ENCODE data around the gene CD79B. TPM values are rescaled to one million over a fixed set of nuclear protein-coding genes. Genes with fewer than 3 reads are reported as not detected.
"Not testable (repeated sequence)": the region's sequence is repeated elsewhere in the genome, so short reads cannot be mapped to it uniquely, and the experiment has no call there.

CD79B gene
- total RNA-seq, 2 donors from 2014 or later = 0.35 to 0.44 TPM

- not testable (repeated sequence) for H3K9ac ChIP-seq (ENCODE audit: extremely low read depth, low read length, poor library complexity, severe bottlenecking); H3K27ac ChIP-seq (ENCODE audit: low read depth, low read length); H3K9me3 Mint-ChIP-seq; H3K9me3 ChIP-seq (ENCODE audit: control insufficient read depth, low read length); H3K36me3 Mint-ChIP-seq (ENCODE audit: low read depth); H3K4me1 ChIP-seq (ENCODE audit: control insufficient read depth, insufficient read depth, low read length); H3K36me3 ChIP-seq (ENCODE audit: control insufficient read depth, insufficient read depth, low read length); H3K4me3 ChIP-seq (ENCODE audit: low read length); H3K27me3 ChIP-seq (ENCODE audit: control insufficient read depth, insufficient read depth, low read length, poor library complexity, severe bottlenecking)
- 57 to 74% methylated on average over 6 to 11 of the region's 11 CpGs for WGBS, 2 experiments (ENCODE audit: insufficient coverage in 1 of 2, insufficient read length in 1 of 2)
- peak; percentile 96 for DNase-seq
- Mint-ChIP-seq H3K27ac (peak overlapping the region; percentile 68), H3K27me3 (ENCODE audit: insufficient read depth) (peaks cover 13% of the 10 kb centered on the region), H3K4me3 (peak overlapping the region; percentile 33), H3K4me1 (peaks cover 10% of the 10 kb centered on the region)
- peak; percentile 70 for TF ChIP-seq CTCF (conservative IDR thresholded peaks at IDR 0.05)
Measured at GRCh38 chr17:63881337-63881736, 50.8 kb downstream of the CD79B start.

- no peaks in the 10 kb centered on the region for H3K9me3 ChIP-seq (ENCODE audit: control insufficient read depth, low read length)
- TF ChIP-seq CTCF (conservative IDR thresholded peaks at IDR 0.05) = no peak
- WGBS, 2 experiments (ENCODE audit: insufficient coverage in 1 of 2, insufficient read length in 1 of 2) = 92 to 95% methylated on average over 4 to 12 of the region's 12 CpGs
- H3K9ac ChIP-seq (ENCODE audit: extremely low read depth, low read length, poor library complexity, severe bottlenecking) = no peak overlapping the region
- no peak overlapping the region for H3K27ac ChIP-seq (ENCODE audit: low read depth, low read length)
- no peaks in the 10 kb centered on the region for H3K36me3 Mint-ChIP-seq (ENCODE audit: low read depth)
- no peak overlapping the region for H3K4me3 ChIP-seq (ENCODE audit: low read length)
- H3K4me1 ChIP-seq (ENCODE audit: control insufficient read depth, insufficient read depth, low read length) = no peaks in the 10 kb centered on the region
- no peaks in the 10 kb centered on the region for H3K36me3 ChIP-seq (ENCODE audit: control insufficient read depth, insufficient read depth, low read length)
- H3K4me3 Mint-ChIP-seq = peak overlapping the region; percentile 33
- H3K9me3 Mint-ChIP-seq = no peaks in the 10 kb centered on the region
- peaks cover 6% of the 10 kb centered on the region for H3K27me3 ChIP-seq (ENCODE audit: control insufficient read depth, insufficient read depth, low read length, poor library complexity, severe bottlenecking)
- H3K27me3 Mint-ChIP-seq (ENCODE audit: insufficient read depth) = peaks cover 13% of the 10 kb centered on the region
- H3K4me1 Mint-ChIP-seq = peaks cover 10% of the 10 kb centered on the region
- DNase-seq = peak; percentile 71
- no peak overlapping the region for H3K27ac Mint-ChIP-seq
Measured at GRCh38 chr17:63880706-63881105, 51.4 kb downstream of the CD79B start.

Other genes starting within 250 kb of the CD79B start
- gene LIMD2, start 232.2 kb downstream of the CD79B start, total RNA-seq = 100 to 1,000 TPM in 1 of 2 donors, 10 to 100 TPM in 1; 97.5 to 111 TPM
- gene STRADA, start 190.5 kb downstream of the CD79B start, total RNA-seq = 10 to 100 TPM; 49.7 to 73.1 TPM
- gene CCDC47, start 158.7 kb downstream of the CD79B start, total RNA-seq = 10 to 100 TPM; 57.3 to 65.7 TPM
- gene DDX42, start 158.2 kb downstream of the CD79B start, total RNA-seq = 100 to 1,000 TPM; 154 to 171 TPM
- 100 to 1,000 TPM; 137 TPM for gene PSMC5, start 104.9 kb downstream of the CD79B start, total RNA-seq
- 10 to 100 TPM; 58.5 to 72.3 TPM for gene FTSJ3, start 104.7 kb downstream of the CD79B start, total RNA-seq
- 10 to 100 TPM; 68.8 to 82.1 TPM for gene SMARCD2, start 89.6 kb downstream of the CD79B start, total RNA-seq
- under 1 TPM in 1 of 2 donors, not detected in 1; 0.57 TPM for gene CSH2, start 58.7 kb downstream of the CD79B start, total RNA-seq
- under 1 TPM; 0.42 to 0.49 TPM for gene GH2, start 50.4 kb downstream of the CD79B start, total RNA-seq
- under 1 TPM in 1 of 2 donors, not detected in 1; 0.64 TPM for gene CSH1, start 35.8 kb downstream of the CD79B start, total RNA-seq
- gene CSHL1, start 21.1 kb downstream of the CD79B start, total RNA-seq = not detected
- not detected for gene GH1, start 13.5 kb downstream of the CD79B start, total RNA-seq
- 1 to 10 TPM; 3.9 to 4.4 TPM for gene SCN4A, start 40.6 kb upstream of the CD79B start, total RNA-seq
- 1 to 10 TPM; 3.3 to 6.1 TPM for gene PRR29, start 66.0 kb upstream of the CD79B start, total RNA-seq
- under 1 TPM in 1 of 2 donors, not detected in 1; 0.75 TPM for gene ICAM2, start 88.3 kb upstream of the CD79B start, total RNA-seq
- gene ERN1, start 197.8 kb upstream of the CD79B start, total RNA-seq = 10 to 100 TPM in 1 of 2 donors, 1 to 10 TPM in 1; 9.0 to 13.7 TPM